Measurements from ENCODE around the gene SNX8. TPM values are rescaled to one million over a fixed set of nuclear protein-coding genes. Genes with fewer than 3 reads are reported as not detected.
A peak's percentile ranks its signal among the peaks of the same experiment; 100 is the strongest.

SNX8 gene
- total and polyA plus RNA-seq, 9 of the 15 experiments (the other 6 are each of a cell fraction or from before 2014, with no cell fraction given), result 2.7 to 51.6 (median 16.9) TPM

GRCh38 chr7:2209146-2209960 is 104.9 kb downstream of the SNX8 start (continued):
- no peak for TF ChIP-seq LCOR (CRISPR knock-in tag; IDR thresholded peaks at IDR 0.05)
- TF ChIP-seq CGGBP1 (CRISPR knock-in tag; IDR thresholded peaks at IDR 0.05), result no peak
- TF ChIP-seq CREM (IDR thresholded peaks at IDR 0.05; ENCODE audit: low read depth), result no peak
- TF ChIP-seq UBTF (IDR thresholded peaks at IDR 0.05; ENCODE audit: borderline replicate concordance in 1 of 2, low read depth in 2 of 2, low read length in 2 of 2), result no peak

GRCh38 chr7:2208712-2209111 is 105.5 kb downstream of the SNX8 start:
- TF ChIP-seq ZNF785 (CRISPR knock-in tag; IDR thresholded peaks at IDR 0.05) (no peak), FOXM1 (IDR thresholded peaks at IDR 0.05; ENCODE audit: low read depth) (no peak), FOXM1 (CRISPR knock-in tag; IDR thresholded peaks at IDR 0.05; ENCODE audit: low read depth) (no peak), CUX1 (CRISPR knock-in tag; IDR thresholded peaks at IDR 0.05) (no peak), TCF7L2 (IDR thresholded peaks at IDR 0.05; ENCODE audit: low read depth, low read length) (no peak), ZNF511 (CRISPR knock-in tag; IDR thresholded peaks at IDR 0.05) (no peak), EGR1 (conservative IDR thresholded peaks at IDR 0.05) (no peak)
- H3K9me1 ChIP-seq (ENCODE audit: control insufficient read depth, insufficient read depth, low read length), result no peaks in the 10 kb centered on the region
- H3K9ac ChIP-seq (ENCODE audit: insufficient read depth in 1 of 2, low read depth in 2 of 2, low read length in 2 of 2), result peak overlapping the region in 1 of 2 experiments; percentile 55; a peak in 1 of 4 replicates
- intact Hi-C loops (cut with micrococcal nuclease), result loop anchor here (10.0 kb wide), 1 partner anchor 634 kb away; the partner anchor contains the start of gene PSMG3
- ATAC-seq, result no peak
- peaks cover 69% of the 10 kb centered on the region; the same call in 2 of the 3 replicates for H3K36me3 ChIP-seq (ENCODE audit: control insufficient read depth, insufficient read depth, low read length)
- no peaks in the 10 kb centered on the region; the same call in none of the 2 replicates for H4K20me1 ChIP-seq (replicated peaks; ENCODE audit: control insufficient read depth, insufficient read depth, low read length)
- H3K4me3 ChIP-seq, result no peak overlapping the region
- FAIRE-seq, result no peak
- no peaks in the 10 kb centered on the region for H3K27me3 ChIP-seq (ENCODE audit: control insufficient read depth in 2 of 2, insufficient read depth in 2 of 2, low read length in 2 of 2)
- CTCF ChIA-PET (ENCODE audit: low intra/inter-chr PET ratio), result interaction anchor here (1.4 kb wide), 1 partner anchor 629 kb away, joined by 12 read pairs; no protein-coding TSS in a partner anchor
- 93% methylated on average over 15 of the region's 16 CpGs for WGBS (ENCODE audit: insufficient coverage, low coverage, missing lambda C conversion rate)
- BruUV-seq (replicated peaks), result no TSS peak
- no peak overlapping the region for H3K27ac ChIP-seq (ENCODE audit: extremely low read depth, low read depth, low read length)
- POLR2A ChIA-PET, result interaction anchor here (1.7 kb wide), 1 partner anchor 28 kb away, joined by 4 read pairs; no protein-coding TSS in a partner anchor
- H3K79me2 ChIP-seq (ENCODE audit: control insufficient read depth, insufficient read depth, low read length), result no peaks in the 10 kb centered on the region
- H3K9me3 ChIP-seq (replicated peaks; ENCODE audit: control insufficient read depth, insufficient read depth, low read depth, low read length), result 0 out of 2 replicates have a peak, but pooled peaks cover under 1% of the 10 kb centered on the region
- no peak for DNase-seq (ENCODE audit: extremely low read depth in 1 of 4, low spot score in 3 of 4)
- H3K4me2 ChIP-seq (ENCODE audit: insufficient read depth, low read length), result no peak overlapping the region
- no peak overlapping the region for H2AFZ ChIP-seq (ENCODE audit: low read depth, low read length)
- in situ Hi-C loops (cut with MboI), result loop anchor here (10.0 kb wide), 1 partner anchor 624 kb away; no protein-coding TSS in a partner anchor
- peaks cover 0 to 10% of the 10 kb centered on the region in 2 experiments; a peak in 1 of 5 replicates for H3K4me1 ChIP-seq (replicated peaks in 1 of 2; ENCODE audit: control insufficient read depth in 2 of 2, insufficient read depth in 2 of 2, low read length in 2 of 2)

Measured in K562 (cell line).